ELR (cell line): Measurements from ENCODE around the gene TBX5.
"Not testable (repeated sequence)": the region's sequence is repeated elsewhere in the genome, so short reads cannot be mapped to it uniquely, and the experiment has no call there.

Experiments used
- DNase-seq: peaks from one replicate; pipeline ENCODE4 v3.0.0-alpha.2; 2015; ENCODE audit warnings: low read depth

TBX5 gene

DNA sequence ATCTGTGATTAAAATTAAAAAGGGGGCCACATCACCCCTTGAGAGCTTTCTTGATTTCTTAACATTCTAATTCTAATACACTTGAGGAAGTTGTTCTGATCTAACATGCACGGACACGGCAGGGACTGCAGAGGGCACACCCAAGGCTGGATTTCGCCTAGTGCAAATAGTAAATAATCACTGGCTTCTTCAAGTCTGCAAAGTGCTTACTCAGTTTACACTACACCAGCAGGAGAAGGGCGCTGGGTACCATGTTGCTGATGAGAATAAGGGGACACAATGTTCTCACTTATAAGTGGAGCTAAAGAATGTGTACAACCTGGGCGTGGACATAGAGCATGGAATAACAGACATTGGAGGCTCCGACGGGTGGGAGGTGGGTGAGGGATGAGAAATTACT, 34.2 kb downstream of the TBX5 start:
- no peak for DNase-seq

DNA sequence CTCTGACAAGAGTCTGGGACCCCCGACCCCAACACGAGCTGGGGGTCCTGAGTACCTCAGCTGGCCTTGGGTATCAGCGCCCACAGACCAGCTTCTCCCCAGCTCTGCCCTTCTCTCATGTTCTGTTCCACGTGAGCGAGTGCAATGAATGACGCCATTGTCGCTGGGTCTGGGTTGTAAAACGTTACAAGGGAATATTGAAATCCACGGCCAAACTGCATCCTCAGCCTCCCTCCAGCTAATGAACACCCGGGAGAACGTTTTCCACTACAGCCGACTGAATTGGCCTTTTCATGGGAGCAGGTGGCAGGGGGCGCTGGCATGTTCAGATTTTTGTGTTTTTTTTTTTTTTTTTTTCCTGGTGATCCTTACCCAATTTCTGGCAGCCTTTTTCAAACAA, 34.7 kb downstream of the TBX5 start:
- no peak for DNase-seq

DNA sequence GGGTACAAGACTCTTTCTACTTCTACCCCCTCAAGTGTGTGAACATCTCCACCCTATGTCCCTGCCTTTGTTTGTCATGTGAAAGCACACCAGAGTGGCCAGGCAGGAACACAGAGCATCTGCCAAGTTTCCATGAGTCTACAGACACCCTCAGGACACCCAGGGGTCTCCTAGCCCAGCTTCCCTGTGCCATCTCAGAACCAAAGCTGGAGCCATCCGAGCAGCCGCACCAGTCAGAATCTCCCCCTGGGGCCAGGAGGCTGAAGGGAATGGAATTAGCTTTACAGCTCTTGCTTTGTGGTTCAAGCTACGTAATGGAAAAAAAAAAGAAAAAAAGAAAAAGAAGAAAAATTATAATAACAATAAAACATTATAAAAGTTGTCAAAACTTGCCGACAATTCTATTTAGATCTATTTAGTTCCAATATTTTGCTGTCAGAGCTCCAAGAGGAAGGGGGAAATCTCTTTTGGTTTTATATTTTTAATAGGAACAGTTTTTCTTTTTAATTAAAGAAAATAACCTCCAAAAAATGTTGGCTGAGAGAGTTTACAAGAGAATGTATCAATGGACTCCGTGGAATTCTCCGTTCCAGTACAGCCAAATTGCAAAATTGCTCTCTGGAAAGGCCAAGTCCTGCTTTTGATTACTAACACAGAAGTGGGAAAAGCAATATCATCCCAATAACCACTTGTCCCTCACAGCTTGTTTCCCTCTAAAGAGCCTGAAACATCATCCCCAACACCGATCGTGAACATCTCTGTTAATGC, 37.1 kb downstream of the TBX5 start:
- DNase-seq, result no peak

DNA sequence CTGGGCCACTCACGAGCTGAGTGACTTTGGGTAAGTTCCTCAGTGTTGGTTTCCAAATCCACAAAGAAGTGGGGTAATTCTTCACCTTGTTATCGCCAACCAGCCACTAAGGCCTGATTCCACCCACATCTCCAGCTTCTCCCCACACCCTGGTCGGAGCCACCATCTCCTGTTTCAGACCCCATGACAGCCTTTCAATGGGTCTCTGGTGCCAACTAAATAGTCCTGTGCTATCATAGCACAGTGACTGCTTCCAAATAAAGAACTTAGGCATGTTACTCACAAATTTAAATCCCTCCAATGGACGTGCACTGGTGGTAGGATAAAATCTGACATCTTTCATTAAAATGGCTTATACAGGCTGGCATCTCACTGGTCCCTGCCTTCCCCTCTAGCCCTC, 44.0 kb downstream of the TBX5 start:
- no peak for DNase-seq

DNA sequence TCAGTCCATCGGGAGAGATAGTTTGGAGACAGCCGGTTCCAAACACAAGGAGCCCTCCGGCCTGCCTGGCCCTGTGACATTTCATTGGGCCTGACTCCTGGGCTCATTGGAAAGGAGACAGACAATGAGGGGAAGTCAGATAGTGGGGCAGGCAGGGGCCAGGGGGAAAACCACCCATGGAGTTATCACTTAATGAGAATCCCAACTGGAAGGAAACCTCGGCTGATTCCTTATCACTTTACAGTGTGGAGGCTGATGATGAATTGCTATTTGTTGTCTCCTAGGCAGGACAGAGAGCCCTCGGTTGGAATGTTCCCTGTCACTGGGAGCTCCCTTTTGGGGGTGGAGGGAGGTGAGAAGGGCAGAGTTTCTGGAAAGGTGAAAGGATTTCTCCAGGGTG, 44.4 kb downstream of the TBX5 start:
- DNase-seq, result no peak

DNA sequence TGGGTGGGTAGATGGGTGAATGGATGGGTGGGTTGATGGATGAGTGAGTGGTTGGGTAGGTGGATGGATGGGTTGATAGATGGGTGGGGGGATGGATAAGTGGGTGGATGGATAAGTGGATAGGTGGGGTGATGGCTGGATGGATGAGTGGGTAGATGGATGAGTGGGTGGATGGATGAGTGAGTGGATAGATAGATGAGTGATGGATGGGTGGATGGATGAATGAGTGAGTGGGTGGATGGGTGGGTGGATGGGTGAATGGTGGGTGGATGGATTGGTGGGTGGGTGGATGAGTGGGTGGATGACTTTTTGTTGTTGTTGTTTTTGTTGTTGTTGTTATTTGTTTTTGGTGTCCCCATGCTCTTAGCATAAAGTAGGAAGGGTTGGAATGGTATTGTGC, 45.5 kb downstream of the TBX5 start:
- no peak for DNase-seq

DNA sequence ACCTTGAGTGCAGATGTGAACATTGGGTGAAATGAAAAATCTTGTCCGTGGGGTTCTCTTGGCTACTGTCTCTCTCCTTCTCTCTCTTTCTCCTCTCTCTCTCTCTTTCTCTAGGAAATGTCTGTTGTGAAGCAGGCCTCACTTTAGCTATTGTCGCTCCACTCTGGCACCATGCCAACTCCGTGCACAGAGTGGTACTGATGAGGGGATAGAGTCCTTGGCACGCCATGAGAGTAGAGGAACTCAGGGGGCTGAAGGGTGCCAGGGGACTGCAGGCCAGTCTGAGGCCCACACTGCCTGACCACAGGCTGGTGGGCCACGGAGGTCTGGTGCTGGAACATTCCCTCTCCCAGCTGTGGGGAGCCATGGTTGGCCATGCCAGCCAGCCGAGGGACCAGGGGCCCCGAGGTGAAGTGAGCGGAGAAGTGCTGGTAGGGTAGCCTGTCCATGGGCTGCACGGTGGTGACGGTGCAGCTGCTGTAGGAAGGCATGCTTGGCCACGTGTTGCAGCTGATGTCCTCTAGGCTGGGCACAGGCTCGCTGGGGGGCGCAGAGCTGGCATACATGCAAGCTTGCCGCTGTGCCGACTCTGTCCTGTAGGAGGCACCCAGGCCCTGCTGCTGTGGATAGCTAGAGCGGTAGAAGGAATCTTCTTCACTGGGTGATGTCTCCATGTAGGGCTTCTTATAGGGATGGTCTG, 50.4 kb downstream of the TBX5 start:
- DNase-seq, result peak; percentile 23

DNA sequence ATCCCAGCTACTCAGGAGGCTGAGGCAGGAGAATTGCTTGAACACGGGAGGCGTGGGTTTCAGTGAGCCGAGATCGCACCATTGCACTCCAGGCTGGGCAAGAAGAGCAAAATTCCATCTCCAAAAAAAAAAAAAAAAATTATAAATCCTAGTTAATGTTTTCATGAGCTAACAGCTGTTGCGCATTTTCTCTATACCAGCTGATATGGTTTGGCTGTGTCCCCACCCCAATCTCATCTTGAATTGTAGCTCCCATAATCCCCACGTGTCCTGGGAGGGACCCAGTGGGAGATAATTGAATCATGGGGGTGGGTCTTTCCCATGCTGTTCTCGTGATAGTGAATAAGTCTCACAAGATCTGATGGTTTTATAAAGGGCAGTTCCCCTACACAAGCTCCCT, 56.7 kb downstream of the TBX5 start:
- DNase-seq, result not testable (repeated sequence)

DNA sequence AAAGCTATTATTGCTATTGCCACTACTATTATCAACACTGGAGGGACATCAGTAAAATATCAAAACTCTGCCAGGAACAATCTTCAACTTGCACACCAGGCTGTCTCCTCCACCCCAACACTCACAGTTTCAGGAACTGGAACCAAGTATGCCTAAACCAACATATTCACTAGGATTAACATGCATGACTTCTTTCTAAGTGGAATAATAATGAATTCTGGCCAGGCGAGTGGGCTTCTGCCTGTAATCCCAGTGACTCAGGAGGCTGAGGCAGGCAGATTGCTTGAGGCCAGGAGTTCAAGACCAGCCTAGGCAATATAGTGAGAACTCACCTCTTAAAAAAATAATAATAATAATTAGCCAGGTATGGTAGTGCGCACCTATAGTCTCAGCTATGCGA, 58.1 kb downstream of the TBX5 start:
- no peak for DNase-seq

DNA sequence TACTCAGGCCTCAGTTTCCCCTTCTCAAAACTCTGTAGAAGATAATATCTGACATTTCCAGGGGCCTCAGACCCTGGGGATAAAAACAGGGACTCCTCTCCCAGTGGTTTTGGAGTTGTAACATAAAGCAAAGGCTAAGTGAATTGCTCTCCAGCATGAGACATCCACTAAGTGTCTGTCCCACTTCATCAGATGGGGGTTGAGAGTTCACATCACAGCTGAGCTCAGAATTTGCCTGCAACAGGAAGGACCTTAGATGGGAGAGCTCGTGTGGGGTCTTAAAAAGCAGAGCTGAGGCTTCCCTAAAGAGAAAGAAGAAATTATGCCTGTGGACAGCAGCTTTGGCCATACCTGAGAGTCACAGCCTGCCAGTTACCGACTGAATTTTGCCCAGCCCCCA, 61.1 kb downstream of the TBX5 start:
- no peak for DNase-seq

DNA sequence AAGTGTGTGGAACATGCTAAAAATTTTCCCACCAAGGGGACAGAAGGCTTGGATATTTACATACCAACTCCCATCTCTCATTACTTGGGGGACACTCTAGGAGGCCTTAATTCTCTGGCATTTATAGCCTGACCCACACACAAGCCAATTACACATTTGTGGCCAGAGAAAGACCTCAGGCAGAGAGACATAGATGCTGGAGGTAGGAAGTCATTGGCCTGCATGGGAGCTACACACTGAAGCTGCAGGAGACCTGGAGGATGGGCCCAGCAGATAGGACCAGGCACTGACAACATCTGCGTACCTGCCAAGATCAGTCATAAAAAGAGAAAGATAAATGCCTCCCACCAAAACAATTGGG, 61.7 kb downstream of the TBX5 start:
- DNase-seq, result no peak

DNA sequence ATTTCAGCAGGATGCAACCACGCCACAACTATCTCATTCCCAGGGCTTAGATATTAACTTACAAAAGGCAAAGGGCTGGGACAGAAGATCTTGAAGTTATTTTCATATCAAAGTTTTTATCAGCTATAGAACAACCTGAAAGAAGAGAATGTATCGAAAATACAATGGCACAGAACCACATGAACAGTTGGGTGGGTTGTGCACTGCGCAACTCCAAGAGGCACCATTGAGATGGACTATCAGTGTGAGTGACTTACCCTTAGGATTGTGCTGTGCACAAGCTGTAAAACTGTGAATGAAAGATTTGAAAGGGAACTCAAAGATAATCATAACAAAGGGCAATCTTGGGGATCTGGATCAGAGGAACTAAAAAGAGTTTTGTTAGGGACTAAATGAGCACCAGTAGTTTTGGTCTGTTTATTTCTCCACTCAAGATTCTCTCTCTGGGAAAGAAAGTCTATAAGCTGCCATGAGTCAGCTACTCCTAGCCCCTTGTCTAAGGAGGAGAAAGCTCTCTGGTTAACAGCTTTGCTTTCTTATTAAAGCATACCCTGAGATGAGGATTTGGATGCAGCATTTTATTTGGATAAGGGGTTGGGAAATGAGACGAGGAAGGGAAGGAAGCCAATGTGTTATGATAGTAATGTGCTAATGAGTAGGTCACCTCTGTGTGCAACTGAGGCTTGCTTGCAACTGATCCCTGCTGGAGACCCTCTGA, 62.2 kb downstream of the TBX5 start:
- DNase-seq, result no peak

DNA sequence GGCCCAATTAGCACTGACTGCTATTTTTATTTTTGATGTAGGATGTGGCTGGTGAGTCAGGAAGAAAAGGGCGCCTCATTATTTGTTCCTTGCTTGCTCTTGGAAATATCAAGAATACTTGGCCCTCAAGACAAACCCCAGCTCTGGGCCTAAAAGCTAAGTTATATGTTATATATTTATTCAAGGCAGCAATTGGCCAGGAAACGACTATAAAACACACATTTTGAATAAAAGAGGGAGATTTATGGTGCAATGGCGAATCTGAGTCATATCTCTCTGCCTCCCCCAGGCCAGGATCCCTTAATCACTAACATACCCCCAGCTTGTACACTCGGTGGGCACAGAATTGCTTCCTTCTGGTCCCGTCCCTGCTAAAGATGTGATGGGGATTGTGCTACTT, 63.3 kb downstream of the TBX5 start:
- DNase-seq, result no peak

DNA sequence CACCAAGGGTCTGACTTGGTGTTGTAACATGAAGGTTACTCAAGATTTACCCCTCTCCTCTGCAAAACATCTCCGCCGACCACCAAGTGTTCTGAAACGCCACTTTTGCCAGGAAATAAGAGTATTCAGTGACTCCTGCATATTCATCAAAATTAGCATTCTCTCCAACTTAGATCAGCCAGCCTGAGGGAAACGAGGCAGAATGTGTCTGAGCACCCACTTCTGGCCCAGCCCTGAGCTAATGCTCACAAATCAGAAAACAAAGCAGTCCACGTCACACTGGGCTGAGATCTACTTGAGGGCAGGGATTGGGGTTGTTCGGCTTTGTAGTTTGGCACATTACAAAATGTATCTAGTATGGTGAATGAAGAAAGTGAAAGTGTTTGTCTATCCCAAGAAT, 64.3 kb downstream of the TBX5 start:
- DNase-seq, result no peak

DNA sequence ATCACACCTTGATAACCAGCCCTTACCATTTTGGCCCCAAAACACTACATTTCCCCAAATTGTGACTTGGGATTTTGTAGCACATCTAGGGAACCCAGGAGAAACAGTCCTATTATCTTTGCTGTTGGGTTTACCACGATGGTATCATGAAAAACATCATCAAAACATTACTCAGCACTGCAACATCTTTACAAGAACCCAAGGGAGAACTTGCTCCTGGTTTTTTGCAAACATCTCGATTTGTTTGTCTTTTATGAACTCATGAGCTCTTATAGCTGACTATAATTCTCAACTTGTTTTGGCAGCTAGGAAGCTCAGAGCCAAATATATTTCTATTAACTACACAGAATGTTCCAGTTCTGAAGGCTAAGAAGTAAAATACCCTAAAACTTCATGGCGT, 65.7 kb downstream of the TBX5 start:
- no peak for DNase-seq

DNA sequence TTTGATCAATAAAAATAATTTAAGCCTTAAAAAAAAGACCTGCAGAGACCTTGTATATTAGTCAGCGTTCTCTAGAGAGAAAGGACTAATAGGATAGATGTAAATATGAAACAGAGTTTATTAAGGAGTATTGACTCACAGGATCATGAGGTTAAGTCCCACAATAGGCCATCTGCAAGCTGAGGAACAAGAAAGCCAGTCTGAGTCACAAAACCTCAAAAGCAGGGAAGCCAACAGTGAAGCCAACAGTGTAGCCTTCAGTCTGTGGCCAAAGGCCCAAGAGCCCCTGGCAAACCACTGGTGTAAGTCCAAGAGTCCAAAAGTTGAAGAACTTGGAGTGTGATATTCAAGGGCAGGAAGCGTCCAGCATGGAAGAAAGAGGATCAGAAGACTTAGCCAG, 66.3 kb downstream of the TBX5 start:
- DNase-seq, result peak; percentile 77

DNA sequence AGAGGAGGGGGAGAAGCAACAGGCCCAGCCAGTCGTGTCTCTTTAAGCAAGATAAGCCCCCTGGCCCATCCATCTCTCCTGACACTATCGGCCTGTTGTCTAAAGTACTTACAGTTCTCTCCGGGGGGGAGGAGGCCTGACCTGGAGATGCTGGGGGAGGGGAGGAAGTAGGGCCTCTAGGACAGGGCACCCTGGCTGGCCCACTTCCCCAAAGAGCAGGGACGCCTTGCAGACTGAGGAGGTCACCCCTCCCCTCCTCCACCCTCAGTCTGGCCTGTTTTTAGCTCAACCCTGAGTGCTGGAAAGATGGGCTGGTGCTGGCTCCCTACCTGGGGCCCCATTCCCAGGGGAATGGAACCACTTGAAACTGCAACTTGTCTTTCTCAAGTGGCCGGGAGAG, 70.3 kb downstream of the TBX5 start:
- no peak for DNase-seq

DNA sequence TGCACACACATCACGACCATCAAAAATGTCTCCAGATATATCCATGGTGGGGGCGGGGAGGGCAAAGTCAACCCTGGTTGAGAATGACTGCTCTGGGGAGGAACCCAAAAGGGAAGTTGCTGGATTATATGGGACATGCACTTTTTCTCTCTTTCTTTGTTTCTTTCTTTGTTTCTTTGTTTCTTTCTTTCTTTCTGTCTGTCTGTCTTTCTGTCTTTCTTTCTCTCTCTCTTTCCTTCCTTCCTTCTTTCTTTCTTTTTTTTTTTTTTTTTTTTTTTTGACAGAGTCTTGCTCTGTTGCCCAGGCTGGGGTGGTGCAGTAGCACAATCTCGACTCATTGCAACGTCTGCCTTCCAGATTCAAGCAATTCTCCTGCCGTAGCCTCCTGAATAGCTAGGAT, 71.5 kb downstream of the TBX5 start:
- no peak for DNase-seq

DNA sequence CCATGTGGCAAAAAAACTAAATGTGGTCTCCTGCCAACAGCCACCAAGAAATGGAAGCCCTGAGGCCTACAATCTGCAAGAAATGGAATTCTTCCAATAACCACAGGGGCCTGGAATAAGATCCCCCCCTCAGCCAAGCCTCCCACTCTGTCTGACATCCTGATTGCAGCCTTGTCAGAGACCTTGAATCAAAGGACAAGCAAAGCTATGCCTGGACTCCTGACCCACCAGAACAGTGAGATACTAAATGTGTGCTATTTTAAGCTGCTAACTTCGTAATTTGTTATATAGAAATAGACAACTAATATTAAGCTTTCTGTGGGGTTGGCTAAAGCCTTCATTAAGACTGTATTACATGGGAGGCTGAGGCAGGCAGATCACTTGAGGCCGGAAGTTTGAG, 77.7 kb downstream of the TBX5 start:
- DNase-seq, result no peak

DNA sequence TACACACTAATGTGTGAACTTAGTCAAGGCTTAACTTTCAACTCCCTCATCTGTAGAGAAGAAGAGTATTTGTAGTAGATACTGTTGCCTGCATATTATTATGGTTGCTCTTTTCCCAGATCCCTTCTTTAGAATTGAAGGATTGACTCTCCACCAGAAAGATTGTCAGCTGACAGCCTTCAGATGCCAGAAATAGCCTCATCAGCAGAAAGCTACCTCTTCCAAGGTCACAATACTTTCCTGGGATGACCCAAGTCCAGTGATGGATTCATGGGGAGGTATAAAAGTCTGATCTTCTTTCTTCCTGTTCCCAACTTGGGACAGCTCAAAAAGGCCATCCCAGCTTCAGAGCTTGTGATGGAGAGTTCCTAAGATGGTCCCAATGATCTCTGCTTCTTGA, 78.2 kb downstream of the TBX5 start:
- no peak for DNase-seq

DNA sequence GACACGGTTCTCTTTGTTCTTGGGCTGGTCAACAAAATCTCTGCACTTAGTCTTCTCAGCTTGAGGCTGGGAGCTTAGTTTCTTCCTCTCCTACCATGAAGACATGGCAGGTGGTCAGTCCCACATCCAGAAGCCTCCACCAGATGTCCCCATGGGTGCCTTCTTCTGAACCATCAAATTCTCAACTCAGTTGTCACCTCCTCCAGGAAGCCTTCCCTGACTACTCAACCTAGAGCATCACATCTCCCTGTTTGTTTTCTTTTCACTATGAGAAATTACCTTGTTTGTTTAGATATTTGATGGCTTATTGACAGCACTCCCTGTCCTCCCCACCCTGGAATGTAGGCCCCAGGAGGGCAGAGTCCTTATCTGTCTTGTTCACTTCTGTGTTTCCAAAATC, 84.4 kb downstream of the TBX5 start:
- no peak for DNase-seq

DNA sequence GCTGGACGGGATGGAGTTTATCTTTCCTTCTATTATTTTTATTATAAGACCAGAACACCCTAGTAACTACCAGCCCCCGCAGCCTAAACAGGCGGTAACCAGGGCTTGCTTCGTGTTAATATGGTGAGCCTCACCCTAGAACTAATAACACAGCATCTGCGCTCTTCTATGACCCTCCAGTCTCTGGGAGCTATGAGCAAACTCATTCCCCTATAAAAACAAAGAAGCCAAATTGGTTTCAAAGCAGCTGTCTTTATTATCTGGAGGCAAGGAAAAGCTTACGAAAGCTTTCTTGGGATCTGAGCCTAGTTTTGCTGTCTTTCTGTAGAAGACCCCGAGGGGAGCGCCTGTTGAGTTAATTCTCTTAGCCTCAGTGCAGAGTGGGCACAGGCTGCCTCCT, 85.0 kb downstream of the TBX5 start:
- DNase-seq, result no peak

DNA sequence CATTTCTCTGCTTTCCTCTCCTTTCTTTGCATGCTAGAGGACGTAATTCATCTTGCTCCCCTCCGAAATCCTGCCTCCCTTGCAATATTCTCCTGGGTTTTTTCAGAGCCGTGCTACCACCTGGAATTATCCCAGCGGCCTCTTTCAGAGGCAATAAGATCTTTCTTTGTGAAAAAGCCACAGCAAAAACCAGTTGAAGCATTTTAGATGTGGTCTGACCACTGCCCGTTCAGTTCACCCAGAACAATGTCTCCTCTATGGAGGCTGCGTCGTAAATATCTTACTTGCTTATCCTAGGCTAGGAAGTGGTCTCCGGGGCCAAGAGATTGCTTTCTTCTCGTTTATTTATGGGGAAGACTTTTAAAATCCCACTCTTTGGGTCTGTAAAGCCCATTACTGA, 85.8 kb downstream of the TBX5 start:
- no peak for DNase-seq
